Measurements from ENCODE around the gene HTRA1.

Gene HTRA1

GRCh38 chr10:122555442-122555841, 94.1 kb downstream of the HTRA1 start:
- Mint-ChIP-seq H3K9me3 (no peaks in the 10 kb centered on the region), H3K27ac (no peak overlapping the region), H3K4me3 (no peak overlapping the region), H3K4me1 (peaks cover 40% of the 10 kb centered on the region), H3K36me3 (no peaks in the 10 kb centered on the region)
- DNase-seq (ENCODE audit: low spot score in 2 of 2) (no peak), ATAC-seq (no peak)

- no peak for ATAC-seq
- Mint-ChIP-seq H3K4me1 (peaks cover 36% of the 10 kb centered on the region), H3K27ac (no peak overlapping the region), H3K9me3 (no peaks in the 10 kb centered on the region), H3K4me3 (no peak overlapping the region), H3K36me3 (no peaks in the 10 kb centered on the region)
- DNase-seq (ENCODE audit: low spot score in 2 of 2), result no peak
Measured at GRCh38 chr10:122557516-122557915, 96.2 kb downstream of the HTRA1 start.

- Mint-ChIP-seq H3K4me3 (no peak overlapping the region), H3K27ac (peak overlapping the region; percentile 72)
- peak; percentile 16 for ATAC-seq
Measured at GRCh38 chr10:122558452-122558851, 97.1 kb downstream of the HTRA1 start.

GRCh38 chr10:122559228-122559627, 97.9 kb downstream of the HTRA1 start:
- peak overlapping the region; percentile 72 for H3K27ac Mint-ChIP-seq
- no peak overlapping the region for H3K4me3 Mint-ChIP-seq
- H3K36me3 Mint-ChIP-seq, result no peaks in the 10 kb centered on the region
- no peaks in the 10 kb centered on the region for H3K9me3 Mint-ChIP-seq
- peak; percentile 49 for ATAC-seq
- no peak for DNase-seq (ENCODE audit: low spot score in 2 of 2)
- H3K4me1 Mint-ChIP-seq, result peaks cover 32% of the 10 kb centered on the region

More at GRCh38 chr10:122558452-122558851, 97.1 kb downstream of the HTRA1 start:
- Mint-ChIP-seq H3K4me1 (peaks cover 32% of the 10 kb centered on the region), H3K9me3 (no peaks in the 10 kb centered on the region), H3K36me3 (no peaks in the 10 kb centered on the region)
- no peak for DNase-seq (ENCODE audit: low spot score in 2 of 2)

GRCh38 chr10:122560279-122560804, 99.0 kb downstream of the HTRA1 start, which contains the start of gene DMBT1:
TSS of gene DMBT1 (plus strand) at chr10:122560754. CDS start at chr10:122560771, 17 bp downstream.
- Mint-ChIP-seq H3K36me3 (no peaks in the 10 kb centered on the region), H3K4me1 (peaks cover 32% of the 10 kb centered on the region), H3K27ac (peak within 1 kb of the TSS; percentile 72), H3K9me3 (no peaks in the 10 kb centered on the region), H3K4me3 (no peak within 1 kb of the TSS)
- DNase-seq (ENCODE audit: low spot score in 2 of 2) (no peak), ATAC-seq (no peak)

- DNase-seq (ENCODE audit: low spot score in 2 of 2) (no peak), ATAC-seq (no peak)
- Mint-ChIP-seq H3K4me1 (peaks cover 32% of the 10 kb centered on the region), H3K9me3 (no peaks in the 10 kb centered on the region), H3K27ac (no peak overlapping the region), H3K36me3 (no peaks in the 10 kb centered on the region), H3K4me3 (no peak overlapping the region)
Measured at GRCh38 chr10:122561212-122561611, 99.9 kb downstream of the HTRA1 start.

- H3K27ac Mint-ChIP-seq, result no peak overlapping the region
- no peak overlapping the region for H3K4me3 Mint-ChIP-seq
- no peaks in the 10 kb centered on the region for H3K9me3 Mint-ChIP-seq
- peaks cover 32% of the 10 kb centered on the region for H3K4me1 Mint-ChIP-seq
- ATAC-seq (no peak), DNase-seq (ENCODE audit: low spot score in 2 of 2) (no peak)
- H3K36me3 Mint-ChIP-seq, result no peaks in the 10 kb centered on the region
Measured at GRCh38 chr10:122561792-122562191, 100.4 kb downstream of the HTRA1 start.

Data from stimulated activated effector memory CD8-positive, alpha-beta T cell treated with anti-CD3 and anti-CD28 coated beads, Interleukin-12 subunit alpha, Interleukin-12 subunit beta, amount 100 ng/mL, for 72 hours (primary cell).